Muscle layer of duodenum (tissue), 2 donors: ENCODE measurements around the gene FAM47E.
"Not testable (repeated sequence)": the region's sequence is repeated elsewhere in the genome, so short reads cannot be mapped to it uniquely, and the experiment has no call there.

ENCODE experiments used
- H3K27ac ChIP-seq: one replicate; pipeline ENCODE4 v1.7.0; 2013; ENCODE audit warnings: mild to moderate bottlenecking, low read length
- H3K27me3 ChIP-seq: one replicate; pipeline ENCODE4 v1.7.0; 2013; ENCODE audit warnings: low read depth, mild to moderate bottlenecking, control low read depth, low read length
- H3K36me3 ChIP-seq, 2 donors: one replicate each; pipeline ENCODE4 v1.7.0; 2013; ENCODE audit warnings: low read length in 2 of 2, control low read depth in 1 of 2, mild to moderate bottlenecking in 1 of 2; ENCODE audit not compliant: insufficient read depth in 2 of 2, control insufficient read depth in 1 of 2
- H3K4me1 ChIP-seq, 2 donors: one replicate each; pipeline ENCODE4 v1.7.0; 2013; ENCODE audit warnings: low read length in 2 of 2, mild to moderate bottlenecking in 2 of 2, control low read depth in 1 of 2, moderate library complexity in 1 of 2; ENCODE audit not compliant: insufficient read depth in 2 of 2, control insufficient read depth in 1 of 2
- H3K4me3 ChIP-seq, 2 donors: one replicate each; pipeline ENCODE4 v1.7.0; 2013; ENCODE audit warnings: low read length in 2 of 2, low read depth in 1 of 2, mild to moderate bottlenecking in 1 of 2
- H3K9me3 ChIP-seq, 2 donors: one replicate each; pipeline ENCODE4 v1.7.0; 2013; ENCODE audit warnings: low read length in 2 of 2, control low read depth in 1 of 2, mild to moderate bottlenecking in 1 of 2; ENCODE audit not compliant: control insufficient read depth in 1 of 2
- donor health status: healthy.

FAM47E gene

GRCh38 chr4:76282941-76283689, 31.6 kb downstream of the FAM47E start:
- Histone ChIP-seq H3K27me3 (no peaks in the 10 kb centered on the region), H3K36me3 (no peaks in the 10 kb centered on the region), H3K9me3 (no peaks in the 10 kb centered on the region), H3K27ac (no peak overlapping the region), H3K4me3 (no peak overlapping the region), H3K4me1 (no peaks in the 10 kb centered on the region)

- no peaks in the 10 kb centered on the region for H3K27me3 ChIP-seq
- no peak overlapping the region for H3K27ac ChIP-seq
- H3K4me3 ChIP-seq = no peak overlapping the region
- H3K4me1 ChIP-seq = no peaks in the 10 kb centered on the region
- no peaks in the 10 kb centered on the region for H3K9me3 ChIP-seq
- no peaks in the 10 kb centered on the region for H3K36me3 ChIP-seq
Measured at GRCh38 chr4:76283900-76284299, 32.4 kb downstream of the FAM47E start.

- H3K9me3 ChIP-seq, H3K4me1 ChIP-seq, H3K36me3 ChIP-seq, H3K4me3 ChIP-seq, H3K27ac ChIP-seq, H3K27me3 ChIP-seq: not testable (repeated sequence)
Measured at GRCh38 chr4:76287811-76288210, 36.3 kb downstream of the FAM47E start.

- Histone ChIP-seq H3K36me3 (no peaks in the 10 kb centered on the region), H3K9me3 (peaks cover 0 to 5% of the 10 kb centered on the region in 2 donors), H3K27ac (no peak overlapping the region), H3K27me3 (no peaks in the 10 kb centered on the region), H3K4me1 (no peaks in the 10 kb centered on the region), H3K4me3 (no peak overlapping the region)
Measured at GRCh38 chr4:76292730-76293129, 41.2 kb downstream of the FAM47E start.

GRCh38 chr4:76293772-76294171, 42.3 kb downstream of the FAM47E start:
- Histone ChIP-seq H3K9me3 (peaks cover 0 to 5% of the 10 kb centered on the region in 2 donors), H3K4me1 (no peaks in the 10 kb centered on the region), H3K27me3 (no peaks in the 10 kb centered on the region), H3K27ac (no peak overlapping the region), H3K4me3 (no peak overlapping the region), H3K36me3 (no peaks in the 10 kb centered on the region)

GRCh38 chr4:76296286-76296820, 44.8 kb downstream of the FAM47E start:
- Histone ChIP-seq H3K4me1 (no peaks in the 10 kb centered on the region), H3K4me3 (no peak overlapping the region), H3K36me3 (no peaks in the 10 kb centered on the region), H3K9me3 (peaks cover 0 to 5% of the 10 kb centered on the region in 2 donors), H3K27ac (no peak overlapping the region), H3K27me3 (no peaks in the 10 kb centered on the region)

- Histone ChIP-seq H3K27me3 (no peaks in the 10 kb centered on the region), H3K4me1 (no peaks in the 10 kb centered on the region), H3K27ac (no peak overlapping the region), H3K9me3 (peaks cover 0 to 5% of the 10 kb centered on the region in 2 donors), H3K4me3 (no peak overlapping the region), H3K36me3 (no peaks in the 10 kb centered on the region)
Measured at GRCh38 chr4:76298227-76298626, 46.7 kb downstream of the FAM47E start.

- Histone ChIP-seq H3K9me3 (peaks cover 0 to 5% of the 10 kb centered on the region in 2 donors), H3K4me1 (peaks cover 0 to 2% of the 10 kb centered on the region in 2 donors), H3K27ac (no peak overlapping the region), H3K4me3 (no peak overlapping the region), H3K27me3 (no peaks in the 10 kb centered on the region), H3K36me3 (no peaks in the 10 kb centered on the region)
Measured at GRCh38 chr4:76300012-76300411, 48.5 kb downstream of the FAM47E start.

- no peak overlapping the region for H3K4me3 ChIP-seq
- no peaks in the 10 kb centered on the region for H3K27me3 ChIP-seq
- H3K27ac ChIP-seq = no peak overlapping the region
- no peaks in the 10 kb centered on the region for H3K36me3 ChIP-seq
- peaks cover 0 to 5% of the 10 kb centered on the region in 2 donors for H3K9me3 ChIP-seq
- peaks cover 6 to 8% of the 10 kb centered on the region in 2 donors for H3K4me1 ChIP-seq
Measured at GRCh38 chr4:76301068-76301774, 49.7 kb downstream of the FAM47E start.

- Histone ChIP-seq H3K4me3 (no peak overlapping the region), H3K27me3 (no peaks in the 10 kb centered on the region), H3K4me1 (peaks cover 6 to 8% of the 10 kb centered on the region in 2 donors), H3K9me3 (peaks cover 0 to 5% of the 10 kb centered on the region in 2 donors), H3K36me3 (no peaks in the 10 kb centered on the region), H3K27ac (no peak overlapping the region)
Measured at GRCh38 chr4:76301775-76302162, 50.2 kb downstream of the FAM47E start.

- peaks cover 8 to 10% of the 10 kb centered on the region in 2 donors for H3K4me1 ChIP-seq
- no peak overlapping the region for H3K4me3 ChIP-seq
- H3K36me3 ChIP-seq = no peaks in the 10 kb centered on the region
- no peak overlapping the region for H3K27ac ChIP-seq
- no peaks in the 10 kb centered on the region for H3K9me3 ChIP-seq
- no peaks in the 10 kb centered on the region for H3K27me3 ChIP-seq
Measured at GRCh38 chr4:76302826-76303438, 51.4 kb downstream of the FAM47E start.
